Measurements from ENCODE around the gene CSPG5.

Gene CSPG5

DNA sequence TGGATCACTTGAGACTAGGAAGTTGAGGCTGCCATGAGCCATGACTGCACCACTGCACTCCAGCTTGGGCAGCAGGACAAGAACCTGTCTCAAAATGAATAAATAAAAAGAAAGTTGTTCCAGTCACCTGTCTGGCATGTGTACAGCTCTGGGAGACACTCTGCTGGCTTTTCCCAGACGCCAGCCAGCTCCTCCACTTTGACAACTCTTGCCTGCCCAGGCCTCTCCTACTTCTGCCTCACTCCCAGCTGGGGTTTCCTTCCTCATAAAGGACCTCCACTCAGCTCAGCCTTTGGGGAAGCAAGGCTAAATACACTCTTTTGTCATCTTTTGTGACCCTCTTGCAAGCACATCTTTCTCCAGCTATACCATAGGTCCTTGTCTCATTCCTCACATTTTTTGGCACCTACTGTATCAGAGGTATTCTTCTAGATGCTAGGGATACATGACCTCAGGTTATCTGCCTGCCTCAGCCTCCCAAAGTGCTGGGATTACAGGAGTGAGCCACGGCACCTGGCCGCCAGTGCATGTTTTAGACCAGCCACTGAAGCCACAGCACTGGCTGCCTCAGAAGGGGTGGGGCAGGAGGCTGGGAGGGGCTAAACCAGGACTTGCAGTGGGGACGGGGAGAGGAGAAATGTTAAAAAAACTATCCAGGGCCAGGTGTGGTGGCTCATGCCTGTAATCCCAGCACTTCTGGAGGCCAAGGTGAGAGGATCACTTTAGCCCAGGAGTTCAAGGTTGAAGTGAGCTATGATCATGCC, 55.2 kb downstream of the CSPG5 start:
- TF ChIP-seq Cebpa-rat (IDR thresholded peaks at IDR 0.05): no peak
- Histone ChIP-seq H3K36me3 (no peaks in the 10 kb centered on the region), H3K9ac (no peak overlapping the region), H3K4me1 (peaks cover 33% of the 10 kb centered on the region), H4K20me1 (no peaks in the 10 kb centered on the region), H3K4me2 (no peak overlapping the region), H3K4me3 (no peak overlapping the region), H3K27me3 (no peaks in the 10 kb centered on the region), H3K27ac (no peak overlapping the region), H3K9me3 (peaks cover 13% of the 10 kb centered on the region)

DNA sequence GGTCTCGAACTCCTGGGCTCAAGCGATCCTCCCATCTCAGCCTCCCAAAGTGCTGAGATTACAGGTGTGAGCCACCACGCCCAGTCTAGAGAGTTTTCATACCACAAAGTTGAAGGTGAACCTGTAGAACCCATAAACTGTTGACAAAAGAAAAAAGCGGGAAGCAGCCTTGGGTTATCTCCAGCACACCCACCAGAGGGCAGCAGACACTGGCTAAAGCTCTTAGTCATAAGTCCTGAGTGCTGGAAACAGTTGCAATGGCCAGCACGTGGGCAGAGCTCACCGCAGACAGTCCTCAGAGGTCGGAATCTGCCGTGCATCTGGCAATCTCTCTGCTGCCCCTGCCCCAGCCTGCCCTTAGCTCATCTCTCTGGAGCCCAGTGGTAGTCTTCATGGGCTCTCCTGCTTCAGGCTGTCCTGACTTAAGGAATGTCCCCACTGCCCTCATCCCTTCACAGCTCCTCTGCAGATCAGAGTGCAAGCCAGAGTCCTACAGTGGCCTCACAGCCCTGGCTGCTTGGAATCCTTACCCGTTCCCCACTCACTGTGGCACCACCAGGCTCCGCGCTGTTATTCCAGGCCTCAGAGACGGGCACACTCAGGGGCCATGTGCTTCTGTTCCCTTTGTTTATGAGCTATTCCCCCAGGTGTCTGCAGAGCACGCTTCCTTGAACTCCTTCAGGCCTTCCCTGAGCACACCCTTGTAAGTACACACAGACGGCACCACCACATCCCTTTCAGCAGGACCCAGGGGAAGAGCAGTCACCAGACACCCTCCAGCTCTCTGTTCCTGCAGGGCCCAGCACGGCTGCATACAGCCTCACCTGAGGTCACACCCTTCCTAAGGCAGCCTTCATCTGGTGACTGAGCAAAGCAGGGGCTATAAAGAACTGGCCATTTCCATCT, 56.3 kb downstream of the CSPG5 start:
- Histone ChIP-seq H3K4me2 (peak overlapping the region; percentile 52), H3K36me3 (no peaks in the 10 kb centered on the region), H3K9ac (peak overlapping the region; percentile 41; the same call in 1 of the 2 replicates), H3K4me1 (peaks cover 33% of the 10 kb centered on the region), H3K27ac (peak overlapping the region; percentile 62), H3K4me3 (no peak overlapping the region), H4K20me1 (no peaks in the 10 kb centered on the region), H3K27me3 (no peaks in the 10 kb centered on the region), H3K9me3 (peaks cover 1% of the 10 kb centered on the region; the same call in 1 of the 2 replicates)
- TF ChIP-seq Cebpa-rat (IDR thresholded peaks at IDR 0.05): no peak

DNA sequence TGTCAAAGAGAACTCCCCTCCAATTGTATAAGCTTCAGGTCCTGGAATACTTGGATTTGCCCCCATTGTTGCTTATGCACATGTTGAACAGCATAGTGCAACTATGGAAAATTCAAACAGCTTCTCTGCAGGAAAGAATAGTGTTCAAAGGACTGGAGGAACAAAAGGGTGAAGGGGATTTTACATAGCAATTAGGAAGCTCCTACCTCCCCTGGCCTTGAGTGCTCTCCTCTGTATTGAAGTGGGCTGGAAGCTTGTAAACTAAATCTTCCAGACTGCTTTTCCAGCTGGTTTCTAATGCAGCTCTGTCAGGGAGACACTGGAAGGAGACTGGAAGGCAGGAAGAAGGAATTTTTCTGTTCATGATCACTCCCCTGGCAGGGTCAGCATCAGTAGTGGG, 57.9 kb downstream of the CSPG5 start:
- Histone ChIP-seq H4K20me1 (no peaks in the 10 kb centered on the region), H3K9me3 (no peaks in the 10 kb centered on the region), H3K36me3 (no peaks in the 10 kb centered on the region), H3K4me1 (peaks cover 30% of the 10 kb centered on the region), H3K9ac (no peak overlapping the region), H3K27ac (no peak overlapping the region), H3K4me3 (no peak overlapping the region), H3K4me2 (no peak overlapping the region), H3K27me3 (no peaks in the 10 kb centered on the region)
- TF ChIP-seq Cebpa-rat (IDR thresholded peaks at IDR 0.05): no peak

- H3K36me3 ChIP-seq: no peaks in the 10 kb centered on the region
- H3K4me1 ChIP-seq: peaks cover 21% of the 10 kb centered on the region
- H3K27me3 ChIP-seq: no peaks in the 10 kb centered on the region
- H3K9me3 ChIP-seq: no peaks in the 10 kb centered on the region
- no peaks in the 10 kb centered on the region for H4K20me1 ChIP-seq
- no peak overlapping the region for H3K4me2 ChIP-seq
- no peak overlapping the region for H3K9ac ChIP-seq
- no peak overlapping the region for H3K4me3 ChIP-seq
- H3K27ac ChIP-seq: no peak overlapping the region
- no peak for TF ChIP-seq Cebpa-rat (IDR thresholded peaks at IDR 0.05)
Measured at GRCh38 chr3:47517937-47518336, 60.7 kb downstream of the CSPG5 start.

- Histone ChIP-seq H4K20me1 (no peaks in the 10 kb centered on the region), H3K36me3 (peaks cover 7% of the 10 kb centered on the region), H3K4me3 (no peak overlapping the region), H3K4me1 (peaks cover 15% of the 10 kb centered on the region), H3K27me3 (no peaks in the 10 kb centered on the region), H3K9ac (no peak overlapping the region), H3K27ac (no peak overlapping the region), H3K9me3 (no peaks in the 10 kb centered on the region), H3K4me2 (no peak overlapping the region)
- no peak for TF ChIP-seq Cebpa-rat (IDR thresholded peaks at IDR 0.05)
Measured at GRCh38 chr3:47515864-47516319, 62.8 kb downstream of the CSPG5 start.

DNA sequence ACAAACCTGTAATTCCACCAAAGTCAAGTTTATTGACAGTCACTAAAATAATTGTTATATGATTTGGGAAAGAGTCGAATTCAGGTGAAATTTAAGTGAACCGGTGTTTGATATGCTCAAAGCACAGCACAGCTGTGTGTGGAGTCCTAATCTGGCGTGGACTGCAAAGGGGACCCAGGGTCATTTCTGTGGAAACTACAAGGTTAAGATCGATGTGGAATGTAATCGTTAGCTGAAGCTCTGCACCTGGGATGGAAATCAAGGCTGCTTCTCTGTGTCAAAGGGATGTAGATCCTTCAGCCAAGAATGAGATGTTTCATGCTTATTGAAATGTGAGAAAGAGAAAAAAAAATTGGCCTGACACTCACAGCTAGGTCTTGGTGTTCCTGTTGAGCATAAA, 63.6 kb downstream of the CSPG5 start:
- Histone ChIP-seq H4K20me1 (no peaks in the 10 kb centered on the region), H3K27me3 (no peaks in the 10 kb centered on the region), H3K9me3 (no peaks in the 10 kb centered on the region), H3K9ac (no peak overlapping the region), H3K4me1 (peaks cover 15% of the 10 kb centered on the region), H3K4me2 (no peak overlapping the region), H3K27ac (no peak overlapping the region), H3K4me3 (no peak overlapping the region), H3K36me3 (peaks cover 15% of the 10 kb centered on the region)
- TF ChIP-seq Cebpa-rat (IDR thresholded peaks at IDR 0.05): no peak

DNA sequence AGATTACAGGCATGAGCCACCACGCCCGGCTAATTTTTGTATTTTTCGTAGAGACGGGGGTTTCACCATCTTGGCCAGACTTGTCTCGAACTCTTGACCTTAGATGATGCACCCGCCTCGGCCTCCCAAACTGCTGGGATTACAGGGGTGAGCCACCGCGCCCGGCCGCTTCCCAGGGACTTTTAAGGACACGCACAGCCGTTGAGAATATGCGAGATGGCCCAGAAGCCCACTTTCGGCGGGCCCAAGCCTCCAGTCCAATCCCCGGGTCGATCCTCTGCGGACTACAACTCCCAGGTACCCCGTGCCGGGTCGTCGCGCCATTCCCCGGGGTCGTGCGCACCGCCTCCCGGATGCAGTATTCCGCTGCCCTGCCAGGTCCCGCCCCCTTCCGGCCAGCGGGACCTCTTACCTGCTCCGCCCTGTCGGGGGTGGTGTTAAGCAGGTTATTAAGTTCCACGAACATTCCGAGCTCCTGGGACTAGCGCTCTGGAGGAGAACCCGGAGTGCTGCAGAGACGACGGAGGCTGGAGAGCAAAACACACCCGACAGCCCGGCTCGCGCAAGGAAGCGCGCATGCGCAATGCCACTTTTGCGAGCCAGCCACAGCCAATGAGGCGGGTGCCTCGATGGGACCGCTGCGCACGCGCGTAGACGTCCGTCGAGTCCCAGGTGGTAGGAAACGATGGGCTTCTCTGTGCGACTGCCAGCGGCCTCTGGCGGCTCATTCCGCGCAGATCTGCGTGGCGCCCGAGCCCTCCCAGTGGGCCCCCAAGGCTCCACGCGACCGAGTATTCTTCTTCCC, 65.3 kb downstream of the CSPG5 start, which contains the start of gene ELP6:
Gene ELP6, minus strand, starts transcription at position 588 of the 805 bp plus-strand sequence. Its CDS starts 122 bp downstream, at position 466.
- Histone ChIP-seq H3K4me2 (peak within 1 kb of the TSS; percentile 87), H4K20me1 (no peaks in the 10 kb centered on the region), H3K9me3 (no peaks in the 10 kb centered on the region), H3K27me3 (no peaks in the 10 kb centered on the region), H3K4me3 (peak within 1 kb of the TSS; percentile 81), H3K27ac (peak within 1 kb of the TSS; percentile 93), H3K4me1 (peaks cover 15% of the 10 kb centered on the region), H3K9ac (peak within 1 kb of the TSS; percentile 93), H3K36me3 (peaks cover 32% of the 10 kb centered on the region)
- no peak for TF ChIP-seq Cebpa-rat (IDR thresholded peaks at IDR 0.05)

DNA sequence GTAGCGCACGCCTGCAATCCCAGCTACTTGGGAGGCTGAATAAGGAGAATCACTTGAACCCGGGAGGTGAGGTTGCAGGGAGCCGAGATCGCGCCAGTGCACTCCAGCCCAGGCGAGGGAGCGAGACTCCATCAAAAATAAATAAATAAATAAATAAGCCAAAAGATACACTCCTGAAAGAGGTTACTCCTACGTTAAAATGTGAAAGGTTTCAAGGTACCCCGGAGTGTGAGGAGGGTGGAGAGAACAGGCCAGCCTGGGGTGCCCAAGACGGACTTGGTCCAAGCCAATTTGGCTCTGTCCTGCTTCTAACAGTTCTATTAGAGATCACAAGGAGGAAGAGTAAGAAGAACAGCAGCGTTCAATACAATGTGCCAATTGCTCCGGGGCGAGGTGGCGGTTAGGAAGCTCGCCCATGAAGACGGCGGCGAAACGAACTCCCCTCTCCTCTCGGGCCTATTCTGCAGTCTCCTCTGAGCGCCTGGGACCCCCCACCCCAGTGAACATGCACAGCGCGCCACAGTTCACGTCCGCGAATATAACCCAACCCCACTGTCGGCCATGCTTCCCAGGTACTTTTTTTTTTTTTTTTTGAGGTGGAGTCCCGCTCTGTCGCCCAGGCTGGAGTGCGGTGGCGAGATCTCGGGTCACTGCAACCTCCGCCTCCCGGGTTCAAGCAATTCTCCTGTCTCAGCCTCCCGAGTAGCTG, 66.1 kb downstream of the CSPG5 start:
- Histone ChIP-seq H3K4me1 (peaks cover 15% of the 10 kb centered on the region), H3K4me2 (peak overlapping the region; percentile 87), H3K9ac (peak overlapping the region; percentile 93), H4K20me1 (no peaks in the 10 kb centered on the region), H3K27ac (peak overlapping the region; percentile 93), H3K36me3 (peaks cover 40% of the 10 kb centered on the region), H3K9me3 (no peaks in the 10 kb centered on the region), H3K4me3 (peak overlapping the region; percentile 81), H3K27me3 (no peaks in the 10 kb centered on the region)
- no peak for TF ChIP-seq Cebpa-rat (IDR thresholded peaks at IDR 0.05)

Measured in BLaER1 (cell line).